GM21786 (cell line): ENCODE results near the gene ATXN10.
"Not testable (repeated sequence)": the region's sequence is repeated elsewhere in the genome, so short reads cannot be mapped to it uniquely, and the experiment has no call there.

Experiments
- ATAC-seq: cut with Tn5 transposase; IDR thresholded peaks from one replicate; pipeline ENCODE4 v1.9.1; 2021; ENCODE audit not compliant: unreplicated experiment

The ATXN10 gene

GRCh38 chr22:45676024-45676423 lies 4.4 kb downstream of the ATXN10 start:
- no peak for ATAC-seq

DNA sequence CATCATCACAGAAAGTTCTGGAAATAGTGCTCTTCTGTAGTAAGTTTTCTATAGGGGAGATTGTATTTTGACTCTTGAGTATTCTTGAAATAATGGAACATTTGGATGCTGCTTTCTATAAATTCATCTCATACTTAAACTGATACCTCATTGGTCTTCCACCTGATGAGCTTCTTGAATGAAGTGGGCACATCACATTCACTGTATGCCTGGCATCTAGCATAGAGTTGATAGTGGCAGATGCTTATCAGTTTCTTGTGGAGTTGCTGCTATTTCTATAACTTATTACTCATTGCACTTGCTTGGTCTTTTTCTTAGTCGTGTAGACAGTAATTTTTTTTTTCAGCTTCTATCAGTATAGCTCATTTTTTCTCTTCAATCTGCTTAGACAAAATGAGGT lies 5.4 kb downstream of the ATXN10 start:
- ATAC-seq, result no peak

GRCh38 chr22:45678961-45679912 lies 7.6 kb downstream of the ATXN10 start:
- no peak for ATAC-seq

- no peak for ATAC-seq
Measured at GRCh38 chr22:45680932-45681700, 9.5 kb downstream of the ATXN10 start.

DNA sequence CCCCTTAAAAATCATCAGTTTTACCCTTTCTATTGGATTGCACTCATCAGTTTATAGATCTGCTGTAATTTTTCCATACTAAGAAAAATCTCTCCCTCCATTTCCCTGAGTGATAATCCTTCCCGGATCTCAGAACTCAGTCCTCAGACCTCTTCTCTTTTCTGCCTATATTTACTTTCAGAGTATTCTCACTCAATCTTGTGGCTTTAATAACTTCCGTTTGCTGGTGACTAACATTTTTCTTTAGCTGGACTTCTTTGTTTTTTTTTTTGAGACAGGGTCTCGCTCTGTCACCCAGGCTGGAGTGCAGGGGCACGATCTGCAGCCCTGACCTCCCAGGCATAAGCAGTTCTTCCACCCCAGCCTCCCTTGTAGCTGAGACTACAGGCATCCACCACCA lies 10.4 kb downstream of the ATXN10 start:
- ATAC-seq, result no peak

GRCh38 chr22:45682773-45683172 lies 11.1 kb downstream of the ATXN10 start:
- not testable (repeated sequence) for ATAC-seq

GRCh38 chr22:45683248-45683647 lies 11.6 kb downstream of the ATXN10 start:
- no peak for ATAC-seq

GRCh38 chr22:45683680-45684079 lies 12.0 kb downstream of the ATXN10 start:
- ATAC-seq, result no peak

GRCh38 chr22:45684169-45684568 lies 12.5 kb downstream of the ATXN10 start:
- no peak for ATAC-seq

DNA sequence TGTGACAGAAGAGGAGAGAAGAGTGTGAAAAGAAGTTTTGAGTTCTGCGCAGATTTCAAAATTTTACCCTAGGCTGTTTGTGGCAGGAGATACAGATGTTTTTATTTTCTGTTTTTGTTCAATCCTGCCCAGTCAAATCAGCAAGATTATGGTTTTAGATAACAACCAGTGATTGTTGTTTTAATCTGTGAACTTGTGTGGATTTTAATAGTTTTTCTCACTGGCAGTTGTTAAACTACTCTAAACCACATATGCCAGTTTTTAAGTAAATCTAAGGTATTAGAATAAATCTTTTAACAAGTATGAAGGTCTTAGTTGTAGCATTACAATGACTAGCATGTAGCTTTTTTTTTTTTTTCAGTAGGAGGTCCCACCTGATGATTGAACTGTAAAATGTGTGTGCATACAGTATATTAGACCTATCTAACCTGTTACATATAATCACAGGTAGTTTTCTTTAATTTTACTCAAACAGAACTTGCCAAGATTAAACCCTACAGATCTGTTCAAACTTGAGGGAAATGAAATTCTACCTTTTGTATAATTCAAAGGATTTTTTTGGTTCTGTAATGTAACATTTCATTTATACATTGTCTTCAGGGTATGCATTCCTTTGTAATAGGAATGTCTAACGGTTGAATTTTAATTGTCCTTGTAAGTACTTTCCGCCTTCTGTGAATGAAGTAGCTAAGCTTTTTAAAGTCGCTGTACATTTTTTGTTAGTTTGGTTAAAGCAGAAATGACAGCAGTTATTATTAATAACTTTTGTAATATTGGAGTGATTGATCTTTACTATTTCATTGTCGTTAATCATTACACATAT lies 13.3 kb downstream of the ATXN10 start:
- ATAC-seq, result no peak

- no peak for ATAC-seq
Measured at GRCh38 chr22:45686004-45686403, 14.4 kb downstream of the ATXN10 start.

DNA sequence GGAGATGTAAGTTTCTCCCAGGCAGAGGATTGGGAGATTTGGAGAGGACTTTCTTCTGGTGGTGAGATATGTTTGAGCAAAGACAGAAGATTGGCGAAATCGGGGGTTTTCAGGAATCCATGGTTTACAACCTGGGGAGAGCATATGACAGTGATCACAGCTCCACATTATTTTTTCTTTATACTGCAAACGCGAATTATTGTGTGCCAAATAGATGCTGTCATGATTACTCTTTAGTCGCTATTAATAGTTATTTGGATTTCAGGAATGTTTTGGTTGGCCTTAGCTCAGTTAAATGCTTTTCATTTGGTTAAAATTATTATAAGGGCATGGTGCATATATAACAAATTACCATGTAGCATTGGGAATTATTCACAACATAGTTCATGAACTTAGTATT lies 15.2 kb downstream of the ATXN10 start:
- no peak for ATAC-seq

GRCh38 chr22:45688600-45689080 lies 17.0 kb downstream of the ATXN10 start:
- ATAC-seq, result no peak

DNA sequence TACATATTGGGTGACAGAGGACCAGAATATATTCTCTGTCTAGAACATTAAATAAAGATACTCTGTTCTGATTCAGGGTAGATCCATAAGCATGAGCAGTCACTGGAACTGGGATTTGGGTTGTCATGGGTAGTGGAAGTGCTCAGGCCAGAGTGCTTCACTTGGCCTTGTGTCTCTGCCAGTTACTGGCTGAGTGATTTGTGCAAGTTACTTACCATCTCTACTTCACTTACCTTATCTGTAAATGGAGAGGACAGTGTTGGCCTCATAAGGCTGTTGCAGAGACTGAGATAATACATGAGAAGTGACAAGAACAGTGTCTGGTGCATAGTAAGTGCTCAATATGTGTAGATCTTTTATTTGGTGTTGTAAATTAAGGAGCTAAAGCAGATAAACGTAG lies 17.6 kb downstream of the ATXN10 start:
- ATAC-seq, result no peak

GRCh38 chr22:45690008-45690407 lies 18.4 kb downstream of the ATXN10 start:
- no peak for ATAC-seq

DNA sequence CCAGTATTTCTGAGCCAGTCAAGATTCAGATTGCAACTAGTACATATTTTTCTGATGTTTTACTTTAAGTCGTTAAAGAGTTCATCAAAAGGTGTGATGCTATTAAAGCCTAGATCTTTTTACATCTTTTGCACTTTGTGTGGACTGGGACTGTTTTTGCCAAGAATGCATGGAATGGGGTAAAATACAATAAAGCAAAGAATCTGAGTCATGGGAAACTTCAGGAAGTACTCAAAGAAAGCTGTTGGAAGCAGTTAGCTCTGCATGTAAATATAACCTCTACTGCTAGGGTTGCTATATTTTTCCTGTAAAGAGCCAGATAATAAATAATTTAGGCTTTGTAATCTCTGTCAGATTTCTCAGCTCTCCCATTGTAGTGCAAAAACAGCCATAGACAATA lies 20.9 kb downstream of the ATXN10 start:
- no peak for ATAC-seq

DNA sequence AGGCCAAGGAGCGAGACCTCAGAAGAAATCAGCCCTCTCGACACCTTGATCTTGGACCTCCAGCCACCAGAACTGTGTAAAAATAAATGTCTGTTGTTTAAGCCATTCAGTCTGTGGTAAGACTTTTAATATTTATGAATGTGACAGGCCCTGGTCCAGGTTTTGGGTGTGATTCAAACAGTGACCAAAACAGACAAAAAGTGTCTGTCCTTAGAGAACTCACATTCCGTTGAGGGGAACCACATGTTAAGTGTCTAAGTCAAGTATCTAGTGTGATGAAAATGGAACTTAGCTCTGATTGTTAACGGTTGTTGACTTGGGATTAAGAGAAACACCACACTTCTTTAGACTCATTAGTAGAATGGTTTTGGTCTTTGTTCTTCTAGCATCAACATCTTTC lies 22.2 kb downstream of the ATXN10 start:
- no peak for ATAC-seq

DNA sequence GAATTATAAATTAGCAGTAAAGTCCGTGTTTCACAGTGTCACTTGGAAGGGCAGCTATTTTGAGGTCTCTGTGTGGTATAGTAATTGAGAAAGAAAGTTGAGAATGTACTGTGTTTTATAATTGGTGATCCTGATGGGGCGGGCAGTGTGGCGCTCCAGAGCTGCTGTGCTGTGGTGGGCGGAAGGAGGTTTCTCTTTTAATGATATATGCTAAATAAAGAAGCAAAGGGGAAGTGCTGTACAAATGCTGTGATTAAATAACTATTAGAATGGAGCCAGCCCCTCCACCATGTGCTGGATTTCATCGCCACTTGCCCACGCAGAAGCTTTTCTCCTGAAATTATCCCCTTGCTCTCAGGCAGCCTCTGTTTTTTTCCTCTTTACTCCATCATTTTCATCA lies 24.6 kb downstream of the ATXN10 start:
- no peak for ATAC-seq

GRCh38 chr22:45698094-45698493 lies 26.5 kb downstream of the ATXN10 start:
- no peak for ATAC-seq

GRCh38 chr22:45702981-45703380 lies 31.3 kb downstream of the ATXN10 start:
- no peak for ATAC-seq

GRCh38 chr22:45703758-45704157 lies 32.1 kb downstream of the ATXN10 start:
- no peak for ATAC-seq
